Kidney tubule cell (primary cell): ENCODE measurements around the gene BCAS3.

ENCODE experiments used
- DNase-seq: peaks from one replicate; pipeline ENCODE4 v3.0.0-alpha.2; 2018; ENCODE audit warnings: low spot score

BCAS3 gene

DNA sequence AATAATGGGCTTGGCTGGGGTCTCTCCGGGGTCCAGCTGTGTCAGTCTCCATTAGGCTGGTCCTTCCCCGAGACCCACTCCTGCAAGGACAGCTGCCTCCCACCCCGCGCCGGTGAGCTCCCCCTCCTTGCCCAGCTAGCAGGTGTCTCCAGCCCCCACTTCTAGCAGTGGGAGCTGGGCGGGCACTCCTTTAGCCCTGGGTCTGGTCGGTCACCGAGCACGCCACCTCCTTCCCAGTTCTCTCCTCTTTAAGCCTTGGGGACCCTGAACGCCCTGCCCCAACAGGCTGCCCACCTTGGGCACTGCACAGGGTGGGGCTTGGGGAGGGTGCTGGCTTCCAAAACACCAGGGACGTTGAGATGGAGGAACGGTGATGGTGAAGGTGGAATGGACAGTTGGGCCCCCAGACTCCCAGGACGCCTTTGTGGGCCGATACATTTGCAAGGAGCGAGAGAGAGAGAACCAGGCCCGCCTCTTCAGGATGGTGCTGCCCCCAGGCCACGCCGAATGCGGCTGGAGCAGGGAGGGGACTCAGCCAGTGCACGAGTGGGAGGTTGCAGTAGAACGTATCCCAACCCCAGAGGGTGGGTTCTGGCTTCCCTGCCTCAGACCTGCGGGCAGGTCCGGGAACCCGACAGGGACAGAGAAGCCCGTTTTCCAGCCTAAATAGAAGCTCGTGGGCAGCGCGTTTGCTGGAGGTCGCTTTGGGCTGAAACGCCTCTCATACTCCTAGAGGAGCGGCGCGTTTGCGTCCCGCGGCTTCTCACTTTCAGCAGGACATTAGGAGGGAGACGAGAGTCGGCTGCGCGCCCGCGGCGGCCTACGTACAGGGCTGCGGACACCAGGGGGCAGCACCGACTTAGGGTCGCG is 732.7 kb downstream of the BCAS3 start:
- peak; percentile 72 for DNase-seq

DNA sequence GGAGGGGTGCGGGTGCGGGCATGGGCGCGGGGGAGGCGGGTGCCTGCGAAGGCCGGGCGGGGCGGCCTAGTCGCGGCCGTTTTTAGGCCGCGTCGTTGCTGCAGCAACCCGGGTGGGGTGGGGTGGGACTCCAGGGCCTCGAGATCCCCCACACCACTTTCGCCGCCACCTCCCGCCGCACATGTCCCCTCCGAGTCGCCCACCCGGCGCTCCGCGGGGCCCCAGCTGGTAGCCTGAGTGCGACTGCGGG is 733.3 kb downstream of the BCAS3 start:
- DNase-seq: no peak

DNA sequence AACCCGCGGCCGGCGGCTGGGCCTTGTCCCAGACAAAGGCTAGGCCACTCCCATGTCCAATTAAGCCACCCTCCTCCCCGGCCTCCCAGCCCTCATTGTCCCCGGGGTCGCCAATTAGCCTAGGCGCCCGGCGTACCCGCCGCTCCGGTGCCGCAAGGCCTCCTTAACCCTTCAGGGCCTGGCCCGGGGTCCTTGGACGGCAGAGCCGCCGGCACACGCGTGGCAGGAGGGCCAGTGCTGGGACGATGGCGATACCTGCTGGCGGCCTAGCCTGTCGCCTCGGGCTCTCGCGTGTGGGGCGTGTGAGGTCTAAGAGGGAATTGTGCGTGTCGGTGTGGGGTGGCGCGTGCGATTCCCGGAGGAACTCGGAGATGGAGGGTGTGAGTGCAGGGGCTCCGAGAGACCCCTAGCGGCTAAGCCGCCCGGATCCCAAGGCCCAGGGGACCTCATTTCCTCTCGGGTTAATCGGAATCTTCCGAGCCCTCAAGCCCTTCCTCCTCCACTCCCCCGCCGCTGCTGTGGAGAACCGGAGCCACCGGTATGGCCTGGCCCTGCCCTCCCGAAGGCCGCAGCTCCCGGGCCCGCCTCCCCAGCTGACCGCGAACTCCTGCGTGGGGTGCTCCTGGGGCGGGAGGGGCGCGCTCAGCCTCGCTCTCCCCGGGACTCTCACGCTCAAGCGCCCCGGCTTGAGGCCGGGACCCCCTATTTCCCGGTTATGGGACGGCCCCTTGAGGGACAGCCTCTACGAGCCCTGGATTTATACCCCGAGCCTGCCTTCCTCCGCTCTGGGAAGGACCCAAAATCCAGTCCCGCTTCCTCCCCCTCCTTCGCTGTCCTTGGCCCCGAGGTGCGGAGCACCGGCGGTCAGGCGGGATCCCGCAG is 733.9 kb downstream of the BCAS3 start:
- peak; percentile 62 for DNase-seq

DNA sequence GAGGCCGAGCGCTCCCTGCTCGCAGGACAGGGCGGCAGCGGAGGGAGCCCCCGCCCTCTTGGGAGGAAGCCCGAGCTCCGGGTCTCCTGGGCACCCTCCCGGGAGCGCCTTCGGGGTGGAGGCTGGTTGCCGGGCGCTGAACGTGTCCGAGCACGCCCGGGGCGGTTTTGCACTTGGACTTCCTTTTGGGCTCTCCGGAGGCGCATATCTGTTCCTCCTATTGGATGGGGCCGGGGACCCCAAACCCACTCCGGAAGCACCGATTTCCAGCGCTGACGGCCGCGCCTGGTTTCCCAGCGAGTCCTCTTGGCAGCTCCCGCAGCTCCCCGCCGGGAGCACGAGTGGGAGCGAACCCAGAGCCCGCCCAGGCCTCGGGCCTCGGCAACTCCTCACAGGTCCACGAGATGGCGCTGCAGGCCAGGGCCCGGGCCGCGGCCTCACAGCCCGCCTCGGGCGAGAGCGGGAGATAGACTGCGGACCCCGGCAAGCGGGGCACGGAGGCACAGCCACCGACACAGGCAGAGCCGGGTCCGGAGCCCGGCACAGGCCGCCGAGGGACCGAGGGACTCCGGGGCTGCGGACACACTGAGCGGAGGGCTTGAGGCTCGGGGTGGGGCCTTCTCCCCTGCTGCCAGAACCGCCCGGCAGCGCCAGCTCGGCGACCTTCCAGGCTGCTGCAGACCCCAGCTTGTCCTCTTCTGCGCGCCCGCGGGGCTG is 734.6 kb downstream of the BCAS3 start:
- DNase-seq: peak; percentile 74

DNA sequence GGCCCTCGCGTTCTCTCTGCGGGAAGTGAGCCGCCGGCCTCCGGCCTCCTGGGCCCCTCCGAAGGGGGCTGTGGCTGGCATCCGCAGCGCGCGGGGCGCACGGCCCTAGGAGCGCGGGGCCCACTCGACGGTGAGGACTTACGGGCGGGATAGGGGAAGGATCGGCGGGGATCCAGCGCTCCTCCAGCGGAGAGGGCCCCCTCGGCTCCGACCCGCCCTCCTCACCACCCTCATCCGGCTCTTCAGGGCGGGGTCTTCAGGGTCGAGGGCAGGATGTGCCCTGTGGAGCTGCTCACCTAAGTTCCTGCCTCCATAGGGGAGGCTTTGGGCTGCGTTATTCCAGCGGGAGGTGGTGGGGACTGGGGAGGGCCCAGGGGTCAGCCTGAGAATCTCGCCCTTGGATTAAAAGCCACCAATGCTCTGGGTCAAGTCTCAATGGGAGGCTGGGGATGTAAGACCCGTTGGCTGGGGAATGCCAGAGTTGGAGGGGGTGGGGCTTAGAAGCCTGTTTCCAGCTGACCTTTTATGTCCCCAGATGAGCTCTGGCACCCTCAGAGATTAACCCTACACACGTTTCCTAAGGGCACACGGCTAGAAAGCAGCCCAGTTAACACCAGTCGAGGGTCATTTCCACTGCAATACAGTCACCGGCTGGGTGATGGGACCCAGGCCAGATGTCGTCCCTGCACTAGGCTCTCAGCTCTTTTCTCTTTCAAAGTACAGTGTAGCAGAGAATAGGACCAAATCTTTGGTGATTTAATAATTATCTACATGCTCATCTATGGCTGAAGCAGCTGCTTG is 735.4 kb downstream of the BCAS3 start:
- DNase-seq: no peak

DNA sequence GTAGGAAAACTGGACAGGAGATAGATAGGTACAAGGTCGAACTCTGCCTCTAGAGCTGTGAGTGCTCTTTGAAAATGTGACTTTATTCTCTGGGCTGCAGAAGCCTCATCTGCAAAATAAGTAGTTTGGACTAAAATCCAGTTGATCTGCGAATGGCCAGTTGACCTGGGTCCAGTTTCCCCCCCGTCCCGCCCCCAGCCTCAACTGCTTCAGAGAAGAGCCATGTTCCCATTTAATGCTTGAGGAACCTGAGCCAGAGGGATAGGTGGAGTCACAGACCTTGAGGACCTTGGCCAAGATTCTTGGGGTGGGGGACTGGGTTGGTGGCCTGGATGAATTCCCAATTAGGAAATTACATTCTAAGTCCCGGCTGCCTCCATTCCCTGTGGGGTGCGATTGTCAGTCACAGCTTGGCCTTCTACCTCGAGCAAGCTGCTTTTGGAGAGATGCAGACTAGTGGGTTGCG is 736.0 kb downstream of the BCAS3 start:
- DNase-seq: no peak

DNA sequence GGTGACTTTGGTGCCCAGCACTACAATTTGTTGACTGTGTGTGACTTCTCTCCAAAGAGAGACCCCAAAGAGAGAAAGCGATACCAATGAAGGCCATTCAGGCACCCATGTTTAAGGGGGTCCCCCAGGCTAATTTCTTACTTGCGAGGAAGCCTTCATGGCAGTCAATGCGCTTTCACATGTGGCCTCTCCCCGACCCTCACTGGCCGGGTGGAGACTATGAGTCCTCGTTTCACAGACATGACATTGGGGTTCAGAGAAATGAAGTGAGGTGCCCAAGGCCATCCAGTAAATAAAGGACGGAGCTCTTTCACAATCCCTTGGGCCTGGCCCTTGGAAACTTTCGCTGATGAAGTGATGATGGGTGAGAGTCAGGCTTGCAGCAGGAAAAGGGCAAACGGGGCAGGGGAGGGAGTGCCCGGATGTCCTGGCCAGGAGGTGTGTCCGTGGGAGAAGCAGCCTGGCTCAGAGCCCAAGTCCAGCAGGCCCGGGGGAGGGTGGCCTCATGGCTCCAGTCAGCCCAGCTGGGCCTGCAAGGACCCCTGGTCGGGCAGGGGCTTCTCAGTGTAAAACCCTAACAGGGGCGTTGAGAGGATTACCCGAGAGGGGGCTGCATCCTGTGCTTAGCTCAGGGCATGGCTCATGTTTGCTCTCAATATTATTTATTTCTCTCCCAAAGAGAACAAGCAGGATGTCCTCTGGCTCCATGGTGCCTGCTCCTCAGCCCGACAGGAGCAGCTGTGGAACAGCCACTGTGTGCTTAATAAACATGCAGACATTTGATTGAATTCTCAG is 736.7 kb downstream of the BCAS3 start:
- no peak for DNase-seq

DNA sequence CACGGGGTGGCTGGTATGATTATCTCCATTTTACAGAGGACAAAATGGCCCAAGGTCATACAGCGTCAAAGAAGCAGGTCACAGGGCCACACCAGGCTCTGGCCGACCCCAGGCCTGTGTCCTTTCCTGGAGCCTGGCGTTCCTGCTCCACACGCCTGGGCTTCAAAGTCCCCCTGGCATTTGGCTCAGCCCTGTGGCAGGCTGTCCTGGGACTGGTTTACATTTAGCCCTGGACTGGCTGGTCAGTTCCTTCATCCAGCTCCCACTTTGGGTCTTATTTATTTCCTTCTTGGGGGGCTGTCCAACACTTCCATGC is 737.2 kb downstream of the BCAS3 start:
- DNase-seq: no peak

DNA sequence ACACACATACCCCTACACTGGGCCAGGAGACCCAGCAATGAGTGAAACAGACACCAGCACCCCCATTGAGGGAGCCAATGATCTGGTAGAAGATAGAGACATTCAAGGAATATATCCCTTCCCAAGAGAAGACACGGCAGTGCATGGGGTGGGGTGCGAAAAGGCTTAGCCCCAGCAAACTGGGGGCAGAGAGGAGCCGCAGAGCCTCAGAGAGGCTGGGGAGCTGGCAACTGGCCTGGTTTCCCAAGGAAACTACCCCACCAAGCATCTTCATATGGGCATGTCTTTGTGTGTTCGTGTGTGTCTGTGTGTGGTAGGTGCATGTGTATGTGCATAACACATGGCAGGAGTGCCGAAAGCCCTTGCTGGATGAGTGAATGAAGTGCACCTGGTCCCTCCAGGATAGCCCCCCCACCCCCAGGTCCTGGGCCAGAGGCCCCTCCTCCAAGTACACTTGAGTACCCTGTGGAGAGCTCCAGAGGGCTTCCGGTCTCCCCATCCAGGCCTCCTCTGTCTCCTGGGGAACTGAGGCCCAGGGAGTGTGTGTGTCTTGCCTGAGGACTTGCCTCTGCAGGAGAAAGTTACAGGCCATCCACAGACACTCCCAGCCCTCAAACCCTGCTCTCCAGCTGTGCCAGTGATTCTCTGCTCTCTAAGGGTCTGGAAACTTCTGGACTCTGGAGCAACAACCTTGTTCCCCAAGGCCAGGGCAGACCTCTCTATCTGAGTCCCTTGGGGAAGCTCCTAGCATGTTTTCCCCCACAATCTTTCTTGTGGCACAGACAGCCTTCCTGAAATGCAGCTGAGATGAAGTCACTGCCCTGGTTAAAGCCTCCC is 737.9 kb downstream of the BCAS3 start:
- no peak for DNase-seq

DNA sequence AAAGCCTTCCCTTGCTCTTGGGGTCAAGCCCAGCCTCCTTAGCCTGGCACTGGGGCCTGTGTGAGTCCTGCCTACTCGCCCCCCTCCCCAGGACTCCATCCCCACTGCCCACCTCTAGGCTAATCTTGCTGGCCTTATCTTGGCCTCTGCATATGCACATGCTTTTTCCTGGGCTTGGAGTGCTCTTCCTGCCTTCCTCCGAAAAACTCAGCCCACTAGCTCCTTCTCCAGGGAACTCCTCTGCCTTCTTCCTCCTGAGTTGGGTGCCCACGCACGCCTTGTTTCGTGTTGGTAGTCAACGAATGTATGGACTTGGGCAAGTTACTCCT is 738.5 kb downstream of the BCAS3 start:
- DNase-seq: no peak

DNA sequence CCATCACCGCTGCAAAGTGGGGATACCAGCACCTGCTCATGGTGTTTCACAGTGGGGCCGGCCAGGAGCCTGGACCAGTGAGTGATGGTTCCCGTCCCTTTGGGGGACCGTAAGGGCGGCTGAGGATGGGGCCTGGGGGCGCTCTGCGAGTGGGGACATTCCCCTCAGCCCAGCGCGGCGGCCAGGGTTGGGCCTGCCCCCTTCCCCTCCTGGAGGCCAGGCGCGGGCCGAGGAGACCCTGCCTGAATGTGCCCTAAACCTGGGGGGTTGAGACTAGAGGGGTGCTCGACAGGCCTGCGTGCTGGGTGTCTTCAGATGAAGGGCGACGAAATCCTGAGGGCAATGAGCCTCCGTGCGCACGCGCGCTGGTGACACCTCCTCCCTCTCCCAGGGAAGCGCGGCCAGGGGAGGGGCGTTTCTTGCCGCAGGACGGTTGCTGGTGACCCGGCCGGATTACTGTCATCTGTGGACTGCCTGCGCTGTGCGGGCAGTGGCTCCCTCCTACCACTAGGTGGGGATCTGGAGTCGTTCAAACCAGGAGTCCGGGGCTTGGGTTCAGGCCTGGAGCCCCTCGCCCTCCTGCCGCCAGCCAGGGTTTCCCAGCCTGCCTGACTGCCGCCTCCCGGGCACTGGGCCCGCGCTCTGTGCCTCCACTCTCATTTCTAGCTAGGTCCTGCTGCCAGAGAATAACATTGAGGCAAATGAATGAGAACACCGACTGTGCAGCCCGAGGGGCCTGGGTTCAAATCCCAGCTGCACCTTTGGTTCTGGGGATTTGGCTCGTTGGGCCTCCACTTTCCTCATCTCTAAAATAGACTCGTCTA is 739.1 kb downstream of the BCAS3 start:
- peak; percentile 88 for DNase-seq

DNA sequence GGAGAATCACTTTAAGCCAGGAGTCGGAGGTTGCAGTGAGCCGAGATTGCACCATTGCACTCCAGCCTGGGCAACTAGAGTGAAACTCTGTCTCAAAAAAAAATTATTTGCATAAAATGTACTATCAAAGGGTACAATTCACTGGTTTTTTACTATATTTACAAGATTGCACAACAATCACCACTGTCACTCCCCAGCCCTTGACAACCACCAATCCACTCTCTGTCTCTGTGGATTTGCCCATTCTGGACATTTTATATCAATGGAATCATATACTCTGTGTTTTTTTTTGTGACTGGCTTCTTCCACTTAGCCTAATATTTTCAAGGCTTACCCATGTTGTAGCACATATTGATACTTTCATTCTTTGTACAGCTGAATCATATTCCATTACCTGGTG is 740.8 kb downstream of the BCAS3 start:
- DNase-seq: no peak

DNA sequence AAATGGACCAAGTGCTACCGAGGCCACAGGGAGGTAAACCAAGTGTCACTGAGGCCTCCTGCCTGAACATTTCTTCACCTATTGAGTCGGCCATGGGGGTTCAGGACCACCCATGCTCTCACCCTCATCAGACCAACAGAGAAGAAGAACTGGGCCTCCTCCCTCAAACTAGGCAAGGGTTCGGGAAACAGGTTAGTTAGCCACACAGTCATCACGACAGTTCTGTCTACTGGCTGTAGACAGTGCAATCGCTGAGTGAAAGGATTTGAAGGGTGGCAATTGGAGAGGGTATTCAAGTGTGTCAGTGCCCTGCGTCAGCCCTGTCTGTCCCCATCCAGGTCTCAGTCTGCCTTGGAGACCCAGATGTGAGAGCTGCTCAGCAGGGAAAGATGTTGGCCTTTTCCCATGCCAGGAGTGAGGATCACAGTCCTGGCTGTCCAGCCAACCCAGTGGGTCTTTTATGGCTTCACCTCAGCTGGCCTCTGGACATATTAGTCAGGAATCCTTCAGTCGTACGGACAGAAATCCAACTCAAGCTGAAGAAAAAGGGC is 741.9 kb downstream of the BCAS3 start:
- DNase-seq: no peak

DNA sequence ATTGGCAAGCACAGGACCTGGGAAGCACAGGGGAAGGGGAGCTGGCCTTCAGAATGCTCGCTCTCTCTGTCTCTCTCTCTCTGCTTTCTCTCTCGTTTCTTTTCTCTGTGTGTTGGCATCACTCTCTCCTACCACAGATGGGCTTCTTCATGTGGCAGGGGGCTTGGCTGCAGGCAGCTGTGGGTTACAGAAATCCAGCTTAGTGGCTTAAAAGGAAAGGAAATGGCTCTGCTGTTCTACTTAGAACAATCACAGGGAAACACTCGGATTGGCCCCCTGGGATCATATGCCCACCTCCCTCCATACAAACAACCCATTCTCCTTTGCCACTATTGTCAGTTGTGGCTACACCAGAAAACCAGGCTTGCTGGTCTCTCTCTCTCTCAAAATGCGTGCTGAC is 742.4 kb downstream of the BCAS3 start:
- DNase-seq: no peak

DNA sequence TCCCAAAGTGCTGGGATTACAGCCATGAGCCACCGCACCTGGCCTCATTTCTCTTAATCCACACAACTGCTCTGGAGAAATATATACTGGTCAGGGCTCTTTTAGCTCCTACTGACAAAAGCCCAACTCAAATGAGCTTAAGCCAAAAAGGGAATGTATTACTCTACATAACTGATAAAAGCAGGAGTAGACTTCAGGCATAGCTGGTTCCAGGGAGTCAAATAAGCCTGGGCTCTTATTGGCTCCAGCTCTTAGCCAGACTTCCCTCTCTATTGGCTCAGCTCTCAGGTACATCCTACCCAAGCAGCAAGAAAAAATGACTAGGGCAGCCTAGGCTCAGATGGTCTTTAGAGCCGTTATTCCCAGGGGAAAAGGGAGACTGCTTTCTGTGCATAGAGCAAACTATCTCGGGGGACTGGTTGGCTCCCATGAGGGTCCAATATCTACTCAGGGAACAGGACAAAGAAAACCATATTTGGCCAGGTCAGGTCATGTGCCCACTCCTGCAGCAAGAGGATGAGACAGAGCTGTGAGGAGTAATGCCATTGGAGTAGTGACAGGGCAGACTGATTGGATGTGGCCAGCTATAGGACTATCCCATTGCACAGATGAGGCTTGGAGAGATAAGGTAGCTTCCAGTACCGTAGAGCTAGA is 743.2 kb downstream of the BCAS3 start:
- no peak for DNase-seq

DNA sequence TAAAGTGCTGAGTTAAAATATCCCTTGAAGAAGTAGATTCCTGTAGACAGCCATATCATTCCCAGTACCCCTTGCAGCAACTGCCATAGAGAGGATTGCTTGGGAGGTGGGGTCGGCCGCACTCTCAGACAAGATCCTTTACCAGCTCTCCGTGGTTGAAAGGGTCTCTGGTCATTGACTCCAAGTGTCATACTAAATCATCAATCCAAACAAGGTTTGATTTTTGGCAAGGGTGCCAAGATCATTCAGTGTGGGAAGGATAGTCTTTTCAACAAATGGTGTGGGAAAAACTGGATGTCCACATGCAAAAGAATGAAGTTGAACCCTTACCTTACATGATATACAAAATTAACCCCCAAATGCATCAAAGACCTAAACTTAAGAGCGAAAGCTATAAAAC is 743.8 kb downstream of the BCAS3 start:
- no peak for DNase-seq

DNA sequence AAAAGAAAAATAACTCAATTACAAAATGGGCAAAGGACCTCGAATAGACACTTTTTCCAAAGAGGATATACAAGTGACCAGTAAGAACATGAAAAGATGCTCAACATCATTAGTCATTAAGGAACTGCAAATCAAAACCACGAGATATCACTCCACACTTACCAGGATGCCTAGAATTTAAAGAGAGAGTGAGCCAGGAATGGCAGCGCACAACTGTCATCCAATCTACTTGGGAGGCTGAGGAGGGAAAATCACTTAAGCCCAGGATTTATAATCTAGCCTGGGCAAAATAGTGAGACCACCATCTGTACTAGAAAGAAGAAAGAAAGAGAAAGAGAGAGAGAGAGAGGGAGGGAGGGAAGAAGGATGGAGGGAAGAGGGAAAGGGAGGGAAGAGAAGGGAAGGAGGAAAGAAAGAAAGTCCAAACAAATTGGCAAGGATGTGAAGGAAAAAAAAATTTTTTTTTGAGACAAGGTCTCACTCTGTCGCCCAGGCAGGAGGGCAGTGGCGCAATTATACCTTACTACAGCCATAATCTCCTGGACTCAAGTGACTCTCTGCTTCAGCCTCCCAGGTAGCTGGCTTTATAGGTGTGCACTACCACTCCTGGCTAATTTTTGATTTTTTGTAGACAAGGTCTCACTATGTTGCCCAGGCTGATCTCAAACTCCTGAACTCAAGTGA is 744.6 kb downstream of the BCAS3 start:
- DNase-seq: no peak

DNA sequence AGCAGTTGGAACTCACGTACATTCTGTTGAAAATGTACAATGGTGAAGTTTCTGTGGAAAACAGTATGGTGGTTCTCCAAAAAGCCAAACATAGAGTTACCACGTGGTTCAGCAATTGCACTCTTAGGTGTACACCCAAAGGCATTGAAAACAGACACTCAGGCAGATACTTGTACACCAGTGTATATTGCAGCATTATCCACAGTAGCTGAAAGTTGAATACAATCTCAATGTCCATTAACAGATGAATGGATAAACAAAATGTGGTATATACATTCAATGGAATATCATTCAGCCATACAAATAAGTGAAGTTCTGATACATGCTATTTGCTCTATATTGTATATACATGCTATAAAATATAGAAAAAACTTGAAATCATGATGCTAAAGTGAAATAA is 745.2 kb downstream of the BCAS3 start:
- no peak for DNase-seq
